ENCODE results near the gene SHKBP1.

DNA sequence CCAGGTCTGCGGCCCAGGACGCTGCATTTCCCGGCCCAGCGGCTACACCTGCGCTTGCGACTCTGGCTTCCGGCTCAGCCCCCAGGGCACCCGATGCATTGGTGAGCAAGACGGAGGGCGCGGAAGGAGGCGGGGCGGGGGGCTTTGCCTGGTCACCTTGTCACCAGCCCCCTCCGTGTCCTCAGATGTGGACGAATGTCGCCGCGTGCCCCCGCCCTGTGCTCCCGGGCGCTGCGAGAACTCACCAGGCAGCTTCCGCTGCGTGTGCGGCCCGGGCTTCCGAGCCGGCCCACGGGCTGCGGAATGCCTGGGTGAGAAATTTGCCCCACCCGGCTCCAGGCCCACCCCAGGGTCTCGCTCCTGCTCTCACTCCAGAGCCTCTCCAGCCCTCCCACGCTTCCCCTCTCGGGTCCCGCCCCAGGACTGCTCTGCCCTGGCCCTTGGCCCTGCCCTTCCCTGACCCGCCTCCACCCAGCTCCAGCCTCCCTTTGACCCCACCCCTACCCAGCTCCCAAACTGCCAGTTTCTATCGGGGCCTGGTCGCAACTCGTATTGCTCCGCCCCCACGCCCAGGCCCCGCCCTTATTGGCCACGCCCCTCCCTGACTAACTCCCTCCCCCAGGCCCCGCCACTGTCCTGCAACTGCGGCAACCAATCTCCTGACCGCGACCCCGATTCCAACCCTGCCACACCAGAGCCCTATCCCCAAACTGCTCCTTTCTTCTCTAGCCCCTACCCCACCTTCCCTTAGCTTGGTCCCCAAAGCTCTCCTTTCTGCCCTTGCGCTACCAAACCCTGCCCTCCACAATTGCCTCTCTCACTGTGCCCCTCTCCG, 33.1 kb downstream of the SHKBP1 start:
- no peak for TF ChIP-seq CTCF (IDR thresholded peaks at IDR 0.05)
- TF ChIP-seq POLR2A (IDR thresholded peaks at IDR 0.05): no peak

Measured in testis (tissue), 2 donors.